Endodermal cell (in vitro differentiated cells): ENCODE measurements around the gene TMCO6. TPM values are rescaled to one million over a fixed set of nuclear protein-coding genes. Genes with fewer than 3 reads are reported as not detected.
A peak's percentile ranks its signal among the peaks of the same experiment; 100 is the strongest.
"Not testable (repeated sequence)": the region's sequence is repeated elsewhere in the genome, so short reads cannot be mapped to it uniquely, and the experiment has no call there.

ENCODE experiments used
- DNase-seq: peaks from one replicate; pipeline ENCODE4 v3.0.0-alpha.2; 2017
- H3K27ac ChIP-seq: 2 replicates; pipeline ENCODE4 v1.5.1; 2013; ENCODE audit warnings: mild to moderate bottlenecking, low read depth, low read length, moderate library complexity
- H3K27me3 ChIP-seq: 2 replicates; pipeline ENCODE4 v1.6.1; 2013; ENCODE audit warnings: mild to moderate bottlenecking, low read length, moderate library complexity; ENCODE audit not compliant: insufficient read depth, control insufficient read depth, poor library complexity, severe bottlenecking
- H3K36me3 ChIP-seq: 2 replicates; pipeline ENCODE4 v1.7.0; 2013; ENCODE audit warnings: mild to moderate bottlenecking, low read length, moderate library complexity; ENCODE audit not compliant: control insufficient read depth, insufficient read depth
- H3K4me1 ChIP-seq: one replicate; pipeline ENCODE4 v1.7.0; 2013; ENCODE audit warnings: low read length; ENCODE audit not compliant: control insufficient read depth, insufficient read depth
- H3K4me3 ChIP-seq: 2 replicates; pipeline ENCODE4 v1.5.1; 2013; ENCODE audit warnings: mild to moderate bottlenecking, low read length, moderate library complexity
- H3K9ac ChIP-seq: 2 replicates; pipeline ENCODE4 v1.6.1; 2013; ENCODE audit warnings: mild to moderate bottlenecking, low read length, moderate library complexity; ENCODE audit not compliant: poor library complexity, severe bottlenecking; ENCODE audit errors: extremely low read depth
- H3K9me3 ChIP-seq: 2 replicates; pipeline ENCODE4 v1.6.1; 2013; ENCODE audit warnings: mild to moderate bottlenecking, low read length, moderate library complexity; ENCODE audit not compliant: control insufficient read depth
- H3K27ac Mint-ChIP-seq: 2 replicates; pipeline ENCODE4 v1.8.0; 2020; ENCODE audit warnings: mixed read lengths
- H3K27me3 Mint-ChIP-seq: 2 replicates; pipeline ENCODE4 v1.8.0; 2021; ENCODE audit warnings: mild to moderate bottlenecking, mixed read lengths; ENCODE audit not compliant: insufficient read depth
- H3K36me3 Mint-ChIP-seq: 2 replicates; pipeline ENCODE4 v1.8.0; 2020; ENCODE audit warnings: low read depth, mixed read lengths
- H3K4me1 Mint-ChIP-seq: 2 replicates; pipeline ENCODE4 v1.8.0; 2020; ENCODE audit warnings: mixed read lengths
- H3K4me3 Mint-ChIP-seq: 2 replicates; pipeline ENCODE4 v1.8.0; 2020; ENCODE audit warnings: mild to moderate bottlenecking, moderate library complexity, mixed read lengths
- H3K9me3 Mint-ChIP-seq: 2 replicates; pipeline ENCODE4 v1.8.0; 2020; ENCODE audit warnings: mild to moderate bottlenecking, mixed read lengths
- WGBS, 2 experiments: methylation state at CpG; one replicate each; pipeline versions ENCODE4 v1.1.5 to v1.1.7; 2013; ENCODE audit warnings: missing lambda C conversion rate in 2 of 2, mixed read lengths in 1 of 2; ENCODE audit not compliant: insufficient coverage in 1 of 2, insufficient read length in 1 of 2; 5-methylcytosine and 5-hydroxymethylcytosine counted together
- total RNA-seq, 2 donors: library from RNA; stranded (reverse); fragmentation: NEBNext Ultra II Directional in 1 of 2; extraction: Animal tissue kit (Norgen Biotek cat#: 25700) in 1 of 2; gene quantifications; 2 replicates in 1 of 2; 3 replicates in 1 of 2; pipeline ENCODE4 v1.2.1, GENCODE V29; 2021
- TF ChIP-seq, protein P1 (sequence below): fragments of 200-600 bp; sonication (generic); conservative IDR thresholded peaks from 2 replicates; pipeline ENCODE4 v1.5.0; 2021; ENCODE audit warnings: antibody characterized with exemption, mild to moderate bottlenecking

Gene TMCO6
- total RNA-seq, 2 donors from 2014 or later = 29.3 to 34.6 TPM

DNA sequence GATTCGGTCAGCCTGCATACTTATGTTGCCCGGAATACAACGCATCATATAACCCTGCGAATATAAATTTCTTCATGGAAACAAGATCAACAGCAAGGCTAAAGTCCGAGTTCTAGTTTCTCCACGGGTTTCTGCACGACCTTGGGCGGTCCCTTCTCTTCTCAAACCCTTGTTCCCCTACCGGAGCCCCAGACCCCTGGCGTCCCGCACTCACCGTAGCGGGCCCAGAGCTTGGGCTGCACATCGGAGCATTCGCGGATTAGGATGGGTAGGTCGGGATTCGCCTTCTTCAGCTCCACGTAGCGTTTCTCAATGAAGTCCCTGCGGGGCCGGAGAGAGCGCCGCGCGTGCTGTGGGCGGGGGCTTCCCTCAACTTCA lies 7.8 kb downstream of the TMCO6 start:
- H3K4me1 Mint-ChIP-seq = peaks cover 9% of the 10 kb centered on the region
- WGBS, 2 experiments = 2 to 7% methylated on average over 14 to 27 of the region's 27 CpGs
- TF ChIP-seq, protein P1, sequence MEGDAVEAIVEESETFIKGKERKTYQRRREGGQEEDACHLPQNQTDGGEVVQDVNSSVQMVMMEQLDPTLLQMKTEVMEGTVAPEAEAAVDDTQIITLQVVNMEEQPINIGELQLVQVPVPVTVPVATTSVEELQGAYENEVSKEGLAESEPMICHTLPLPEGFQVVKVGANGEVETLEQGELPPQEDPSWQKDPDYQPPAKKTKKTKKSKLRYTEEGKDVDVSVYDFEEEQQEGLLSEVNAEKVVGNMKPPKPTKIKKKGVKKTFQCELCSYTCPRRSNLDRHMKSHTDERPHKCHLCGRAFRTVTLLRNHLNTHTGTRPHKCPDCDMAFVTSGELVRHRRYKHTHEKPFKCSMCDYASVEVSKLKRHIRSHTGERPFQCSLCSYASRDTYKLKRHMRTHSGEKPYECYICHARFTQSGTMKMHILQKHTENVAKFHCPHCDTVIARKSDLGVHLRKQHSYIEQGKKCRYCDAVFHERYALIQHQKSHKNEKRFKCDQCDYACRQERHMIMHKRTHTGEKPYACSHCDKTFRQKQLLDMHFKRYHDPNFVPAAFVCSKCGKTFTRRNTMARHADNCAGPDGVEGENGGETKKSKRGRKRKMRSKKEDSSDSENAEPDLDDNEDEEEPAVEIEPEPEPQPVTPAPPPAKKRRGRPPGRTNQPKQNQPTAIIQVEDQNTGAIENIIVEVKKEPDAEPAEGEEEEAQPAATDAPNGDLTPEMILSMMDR = no peak
- Histone ChIP-seq H3K4me1 (peaks cover 3% of the 10 kb centered on the region), H3K9me3 (no peaks in the 10 kb centered on the region), H3K27ac (peak overlapping the region; percentile 53), H3K36me3 (peaks cover 69% of the 10 kb centered on the region), H3K4me3 (peak overlapping the region; percentile 99), H3K27me3 (no peaks in the 10 kb centered on the region), H3K9ac (peak overlapping the region; percentile 87)
- no peaks in the 10 kb centered on the region for H3K9me3 Mint-ChIP-seq
- no peak for DNase-seq
- peak overlapping the region; percentile 88 for H3K4me3 Mint-ChIP-seq
- H3K36me3 Mint-ChIP-seq = peaks cover 56% of the 10 kb centered on the region
- no peaks in the 10 kb centered on the region for H3K27me3 Mint-ChIP-seq
- H3K27ac Mint-ChIP-seq = peak overlapping the region; percentile 94

DNA sequence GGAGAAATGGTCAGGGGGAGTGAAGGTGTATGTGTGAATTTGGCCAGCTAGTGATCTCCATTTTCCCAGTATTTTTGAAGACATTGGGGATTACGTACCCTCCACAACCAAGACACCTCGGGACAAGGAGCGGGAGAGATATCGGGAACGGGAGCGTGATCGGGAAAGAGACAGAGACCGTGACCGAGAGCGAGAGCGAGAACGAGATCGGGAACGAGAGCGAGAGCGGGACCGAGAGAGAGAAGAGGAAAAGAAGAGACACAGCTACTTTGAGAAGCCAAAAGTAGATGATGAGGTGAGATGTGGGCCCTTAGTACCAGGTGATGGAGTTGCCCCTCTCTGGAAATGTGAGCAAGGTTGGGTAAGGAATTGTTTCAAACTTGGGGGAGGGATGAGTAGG lies 19.6 kb downstream of the TMCO6 start:
- Histone ChIP-seq H3K27ac (no peak overlapping the region), H3K9me3 (no peaks in the 10 kb centered on the region), H3K9ac (no peak overlapping the region), H3K27me3 (no peaks in the 10 kb centered on the region), H3K4me3 (no peak overlapping the region), H3K36me3 (peaks cover 87% of the 10 kb centered on the region), H3K4me1 (no peaks in the 10 kb centered on the region)
- Mint-ChIP-seq H3K9me3 (no peaks in the 10 kb centered on the region), H3K36me3 (peaks cover 80% of the 10 kb centered on the region), H3K27ac (no peak overlapping the region), H3K27me3 (no peaks in the 10 kb centered on the region), H3K4me1 (no peaks in the 10 kb centered on the region), H3K4me3 (no peak overlapping the region)
- TF ChIP-seq, protein P1 = no peak
- WGBS, 2 experiments = 96 to 98% methylated on average over 15 to 17 of the region's 17 CpGs
- no peak for DNase-seq

DNA sequence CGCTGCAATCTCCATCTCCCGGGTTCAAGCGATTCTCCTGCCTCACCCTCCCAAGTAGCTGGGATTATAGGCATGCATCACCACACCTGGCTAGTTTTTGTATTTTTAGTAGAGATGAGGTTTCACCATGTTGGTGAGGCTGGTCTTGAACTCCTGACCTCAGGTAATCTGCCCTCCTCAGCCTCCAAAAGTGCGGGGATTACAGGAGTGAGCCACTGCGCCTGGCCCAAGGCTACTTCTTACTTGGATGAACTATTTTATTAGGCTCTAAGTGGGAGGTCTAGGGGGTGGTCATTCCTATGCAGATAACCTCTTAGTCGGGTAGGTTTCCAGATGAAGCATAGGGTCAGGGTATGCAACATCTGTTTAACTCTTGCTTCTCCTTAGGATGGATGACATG lies 21.1 kb downstream of the TMCO6 start:
- not testable (repeated sequence) for H3K27me3 Mint-ChIP-seq, H3K9me3 Mint-ChIP-seq, H3K9ac ChIP-seq, H3K4me3 ChIP-seq, H3K27me3 ChIP-seq, H3K4me1 Mint-ChIP-seq, H3K9me3 ChIP-seq, DNase-seq, H3K4me3 Mint-ChIP-seq, H3K27ac Mint-ChIP-seq, H3K27ac ChIP-seq, H3K4me1 ChIP-seq
- H3K36me3 ChIP-seq = peaks cover 72% of the 10 kb centered on the region
- WGBS, 2 experiments = 85 to 96% methylated on average over 3 to 6 of the region's 6 CpGs
- H3K36me3 Mint-ChIP-seq = peaks cover 65% of the 10 kb centered on the region

DNA sequence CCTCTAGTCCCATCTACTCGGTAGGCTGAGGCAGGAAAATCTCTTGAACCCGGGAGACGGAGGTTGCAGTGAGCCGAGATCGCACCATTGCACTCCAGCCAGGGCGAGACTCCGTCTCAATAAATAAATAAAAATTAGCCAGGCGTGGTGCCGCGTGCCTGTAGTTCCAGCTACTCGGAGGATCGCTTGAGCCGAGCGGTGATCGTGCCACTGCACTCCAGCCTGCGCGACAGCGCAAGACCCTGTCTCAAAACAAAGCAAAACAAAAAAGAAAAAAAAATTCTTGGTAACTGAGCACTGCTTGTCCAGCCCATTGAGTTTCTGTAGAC lies 24.7 kb downstream of the TMCO6 start:
- peaks cover 66% of the 10 kb centered on the region for H3K36me3 Mint-ChIP-seq
- H3K9me3 ChIP-seq = no peaks in the 10 kb centered on the region
- no peaks in the 10 kb centered on the region for H3K4me1 ChIP-seq
- 74 to 76% methylated on average over 18 of the region's 18 CpGs for WGBS, 2 experiments
- peak overlapping the region; percentile 99 for H3K4me3 Mint-ChIP-seq
- peak overlapping the region; percentile 87 for H3K4me3 ChIP-seq
- peaks cover 8% of the 10 kb centered on the region for H3K4me1 Mint-ChIP-seq
- H3K36me3 ChIP-seq = peaks cover 58% of the 10 kb centered on the region
- TF ChIP-seq, protein P1 = no peak
- no peak for DNase-seq
- H3K9me3 Mint-ChIP-seq = no peaks in the 10 kb centered on the region
- no peaks in the 10 kb centered on the region for H3K27me3 ChIP-seq
- H3K27me3 Mint-ChIP-seq = no peaks in the 10 kb centered on the region
- H3K27ac Mint-ChIP-seq = peak overlapping the region; percentile 91
- H3K9ac ChIP-seq = peak overlapping the region; percentile 52
- peak overlapping the region; percentile 72 for H3K27ac ChIP-seq
